Suprapubic skin (tissue), 3 donors: ENCODE measurements around the gene COL23A1.

ENCODE experiments used
- CTCF ChIP-seq, 2 donors: fragments of 200-600 bp in 1 of 2; fragments of 450-650 bp in 1 of 2; sonication (generic) in 1 of 2; IDR thresholded peaks; one replicate each; pipeline ENCODE4 v1.5.1; 2016 to 2019; ENCODE audit warnings: antibody characterized with exemption in 2 of 2, mild to moderate bottlenecking in 1 of 2, moderate library complexity in 1 of 2
- EP300 ChIP-seq: sonication (generic); formaldehyde crosslinking; IDR thresholded peaks from one replicate; pipeline ENCODE4 v1.6.1; 2017; ENCODE audit warnings: antibody characterized with exemption
- POLR2A ChIP-seq, 2 donors: fragments of 450-650 bp; IDR thresholded peaks; one replicate each; pipeline ENCODE4 v1.6.1; 2017; ENCODE audit warnings: antibody characterized with exemption in 2 of 2, mild to moderate bottlenecking in 2 of 2, moderate library complexity in 2 of 2

DNA sequence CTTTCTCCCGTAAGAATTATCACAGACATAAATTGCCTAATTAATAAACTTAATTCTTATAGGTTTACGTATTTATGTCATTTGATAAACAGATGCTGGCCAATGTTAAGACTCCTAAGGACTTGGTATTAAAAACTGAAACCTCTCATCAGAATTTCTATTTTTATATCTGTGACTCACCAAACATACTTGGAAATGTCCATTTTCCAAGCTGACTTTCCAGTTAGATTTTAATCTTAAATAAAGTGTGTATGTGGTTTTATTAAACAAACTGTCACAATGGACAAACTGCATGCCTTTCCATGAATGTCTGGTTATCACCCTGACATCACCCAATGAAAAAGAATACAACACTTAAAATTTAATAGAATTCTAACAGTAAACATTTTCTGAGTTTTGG is 12.6 kb upstream of the COL23A1 start:
- TF ChIP-seq CTCF (IDR thresholded peaks at IDR 0.05), result no peak
- TF ChIP-seq EP300, result no peak
- TF ChIP-seq POLR2A (IDR thresholded peaks at IDR 0.05), result no peak
